ENCODE results near the gene HIBCH.

GRCh38 chr2:190328573-190329147 lies 9.0 kb upstream of the HIBCH start:
- TF ChIP-seq, protein P1, sequence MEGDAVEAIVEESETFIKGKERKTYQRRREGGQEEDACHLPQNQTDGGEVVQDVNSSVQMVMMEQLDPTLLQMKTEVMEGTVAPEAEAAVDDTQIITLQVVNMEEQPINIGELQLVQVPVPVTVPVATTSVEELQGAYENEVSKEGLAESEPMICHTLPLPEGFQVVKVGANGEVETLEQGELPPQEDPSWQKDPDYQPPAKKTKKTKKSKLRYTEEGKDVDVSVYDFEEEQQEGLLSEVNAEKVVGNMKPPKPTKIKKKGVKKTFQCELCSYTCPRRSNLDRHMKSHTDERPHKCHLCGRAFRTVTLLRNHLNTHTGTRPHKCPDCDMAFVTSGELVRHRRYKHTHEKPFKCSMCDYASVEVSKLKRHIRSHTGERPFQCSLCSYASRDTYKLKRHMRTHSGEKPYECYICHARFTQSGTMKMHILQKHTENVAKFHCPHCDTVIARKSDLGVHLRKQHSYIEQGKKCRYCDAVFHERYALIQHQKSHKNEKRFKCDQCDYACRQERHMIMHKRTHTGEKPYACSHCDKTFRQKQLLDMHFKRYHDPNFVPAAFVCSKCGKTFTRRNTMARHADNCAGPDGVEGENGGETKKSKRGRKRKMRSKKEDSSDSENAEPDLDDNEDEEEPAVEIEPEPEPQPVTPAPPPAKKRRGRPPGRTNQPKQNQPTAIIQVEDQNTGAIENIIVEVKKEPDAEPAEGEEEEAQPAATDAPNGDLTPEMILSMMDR (conservative IDR thresholded peaks at IDR 0.05): peak; percentile 16; the same call in 1 of the 2 replicates
- TF ChIP-seq ZFX (IDR thresholded peaks at IDR 0.05): no peak
